HG03520 (cell line): Measurements from ENCODE around the gene INTS15.

Experiments
- ATAC-seq: cut with Tn5 transposase; IDR thresholded peaks from one replicate; pipeline ENCODE4 v1.9.1; 2021; ENCODE audit warnings: mild to moderate bottlenecking, moderate library complexity; ENCODE audit not compliant: unreplicated experiment

INTS15 gene

GRCh38 chr7:6655636-6656385, 66.0 kb downstream of the INTS15 start:
- ATAC-seq: no peak

GRCh38 chr7:6656413-6656812, 66.6 kb downstream of the INTS15 start:
- ATAC-seq: no peak
